ENCODE data around the gene CLEC4F. TPM values are rescaled to one million over a fixed set of nuclear protein-coding genes. Genes with fewer than 3 reads are reported as not detected.

The CLEC4F gene
- total and polyA plus RNA-seq, 2 of the 4 experiments (the other 2 are of a cell fraction): not detected

GRCh38 chr2:70834106-70834505 is 13.7 kb upstream of the CLEC4F start:
- Histone ChIP-seq H3K9me1 (ENCODE audit: insufficient read depth, low read length) (no peaks in the 10 kb centered on the region), H3K4ac (ENCODE audit: low read depth, low read length) (no peak overlapping the region), H2AK5ac (ENCODE audit: low read depth, low read length) (no peak overlapping the region), H3K18ac (ENCODE audit: low read depth, low read length) (no peak overlapping the region), H3K56ac (ENCODE audit: extremely low read depth, insufficient read depth, low read length) (no peak overlapping the region), H3K23ac (ENCODE audit: low read depth, low read length) (no peak overlapping the region), H3K4me3 (ENCODE audit: insufficient read depth, low read depth, low read length) (no peak overlapping the region), H3K27me3 (ENCODE audit: control insufficient read depth, insufficient read depth, low read length) (peaks cover 12% of the 10 kb centered on the region), H3K4me2 (ENCODE audit: low read depth, low read length) (no peak overlapping the region), H3K9ac (ENCODE audit: low read depth, low read length) (no peak overlapping the region), H2AFZ (replicated peaks; ENCODE audit: low read length, poor library complexity) (no peak overlapping the region), H4K91ac (ENCODE audit: insufficient read depth, low read depth, low read length) (no peak overlapping the region), H3K27ac (ENCODE audit: insufficient read depth, low read length) (no peak overlapping the region), H3K36me3 (ENCODE audit: control insufficient read depth, insufficient read depth, low read length) (no peaks in the 10 kb centered on the region), H4K8ac (ENCODE audit: low read depth in 2 of 2, low read length in 2 of 2) (no peak overlapping the region), H3K4me1 (ENCODE audit: control insufficient read depth, insufficient read depth, low read length) (no peaks in the 10 kb centered on the region), H2BK20ac (ENCODE audit: low read depth, low read length) (no peak overlapping the region), H2AK9ac (replicated peaks; ENCODE audit: low read depth, low read length, poor library complexity) (no peak overlapping the region), H2BK15ac (ENCODE audit: low read depth, low read length) (no peak overlapping the region), H4K20me1 (ENCODE audit: insufficient read depth, low read length) (no peaks in the 10 kb centered on the region), H3K14ac (replicated peaks; ENCODE audit: low read depth, low read length) (no peak overlapping the region), H4K5ac (ENCODE audit: low read depth, low read length) (no peak overlapping the region), H2BK120ac (ENCODE audit: low read depth, low read length) (no peak overlapping the region), H3K79me1 (ENCODE audit: low read depth in 1 of 2, low read length in 2 of 2) (no peaks in the 10 kb centered on the region), H3K9me3 (ENCODE audit: control insufficient read depth, insufficient read depth, low read length) (no peaks in the 10 kb centered on the region), H2BK5ac (ENCODE audit: low read depth, low read length, poor library complexity, severe bottlenecking) (no peak overlapping the region)
- TF ChIP-seq BHLHE40 (IDR thresholded peaks at IDR 0.05; ENCODE audit: low read depth, low read length) (no peak), MAZ (IDR thresholded peaks at IDR 0.05; ENCODE audit: borderline replicate concordance, low read depth, low read length) (no peak), RAD21 (IDR thresholded peaks at IDR 0.05; ENCODE audit: low read length) (no peak), SMC3 (IDR thresholded peaks at IDR 0.05; ENCODE audit: low read depth, low read length) (no peak), USF2 (IDR thresholded peaks at IDR 0.05; ENCODE audit: low read depth, low read length) (no peak), RFX5 (IDR thresholded peaks at IDR 0.05; ENCODE audit: low read depth, low read length) (no peak), CHD1 (IDR thresholded peaks at IDR 0.05; ENCODE audit: low read depth, low read length) (no peak), CTCF (conservative IDR thresholded peaks at IDR 0.05; ENCODE audit: low read depth, low read length) (no peak), POLR2A (IDR thresholded peaks at IDR 0.05; ENCODE audit: low read depth, low read length) (no peak), ELK1 (IDR thresholded peaks at IDR 0.05; ENCODE audit: borderline replicate concordance, low read depth, low read length) (no peak), FOS (IDR thresholded peaks at IDR 0.05; ENCODE audit: low read depth, low read length) (no peak), NFE2L2 (IDR thresholded peaks at IDR 0.05; ENCODE audit: low read depth, low read length) (no peak), RCOR1 (IDR thresholded peaks at IDR 0.05; ENCODE audit: insufficient replicate concordance, low read length) (no peak)
- dilution Hi-C loops (cut with HindIII; ENCODE audit: low sequenced_read_pairs, unreplicated experiment): no loop called here
- DNase-seq (no peak), ATAC-seq (ENCODE audit: low read depth) (no peak)
- CTCF ChIA-PET: no interaction called here
- intact Hi-C loops (cut with micrococcal nuclease): no loop called here
- POLR2A ChIA-PET (ENCODE audit: unreplicated experiment): no interaction called here
- no CpG with 5 or more reads among the region's 2 CpGs for WGBS, 2 experiments (ENCODE audit: extremely low coverage in 2 of 2, insufficient read length in 1 of 2)
- in situ Hi-C loops (cut with MboI; ENCODE audit: low sequenced_read_pairs): no loop called here
- no TSS peak for BruUV-seq (replicated peaks)
